ENCODE data around the gene NOL7.

Gene NOL7

GRCh38 chr6:13614926-13615791 is at the start of gene NOL7:
Gene NOL7 (plus strand): TSS chr6:13615335. CDS start chr6:13615359, 24 bp downstream.
- DNase-seq, result peak; percentile 85 to 98

- DNase-seq, result no peak
These were observed 49.2 kb upstream of the NOL7 start for GRCh38 chr6:13565921-13566320.

GRCh38 chr6:13566500-13566899 is 48.6 kb upstream of the NOL7 start:
- DNase-seq, result no peak

GRCh38 chr6:13568970-13569369 is 46.2 kb upstream of the NOL7 start:
- no peak for DNase-seq

GRCh38 chr6:13572240-13572639 is 42.9 kb upstream of the NOL7 start:
- DNase-seq, result no peak

- no peak for DNase-seq
These were observed 42.0 kb upstream of the NOL7 start for GRCh38 chr6:13572951-13573654.

GRCh38 chr6:13573669-13574110 is 41.4 kb upstream of the NOL7 start:
- DNase-seq, result peak in 1 of 2 experiments; percentile 37

- DNase-seq, result peak; percentile 95 to 96
These were observed 41.0 kb upstream of the NOL7 start for GRCh38 chr6:13574149-13574570.

GRCh38 chr6:13574571-13575376 is 40.4 kb upstream of the NOL7 start, which contains the start of gene SIRT5:
Gene SIRT5 (plus strand): TSS chr6:13574601. CDS start chr6:13584111, 9,510 bp downstream.
- DNase-seq, result peak; percentile 89 to 90

GRCh38 chr6:13575377-13575775 is 39.8 kb upstream of the NOL7 start:
- DNase-seq, result no peak

- DNase-seq, result no peak
These were observed 39.1 kb upstream of the NOL7 start for GRCh38 chr6:13576017-13576416.

- no peak for DNase-seq
These were observed 37.2 kb upstream of the NOL7 start for GRCh38 chr6:13577926-13578325.

GRCh38 chr6:13579911-13580310 is 35.2 kb upstream of the NOL7 start:
- no peak for DNase-seq

- DNase-seq, result no peak
These were observed 33.4 kb upstream of the NOL7 start for GRCh38 chr6:13581700-13582229.

- DNase-seq, result no peak
These were observed 28.3 kb upstream of the NOL7 start for GRCh38 chr6:13586603-13587542.

- peak in 1 of 2 experiments; percentile 53 for DNase-seq
These were observed 25.3 kb upstream of the NOL7 start for GRCh38 chr6:13589801-13590200.

- no peak for DNase-seq
These were observed 24.5 kb upstream of the NOL7 start for GRCh38 chr6:13590574-13591153.

- DNase-seq, result no peak
These were observed 23.8 kb upstream of the NOL7 start for GRCh38 chr6:13591205-13591921.

- no peak for DNase-seq
These were observed 22.0 kb upstream of the NOL7 start for GRCh38 chr6:13593103-13593502.

- no peak for DNase-seq
These were observed 21.4 kb upstream of the NOL7 start for GRCh38 chr6:13593720-13594119.

Data from NCI-H524 (cell line).